ENCODE data around the gene NFIB.

NFIB gene

GRCh38 chr9:14343261-14344031 is 29.5 kb upstream of the NFIB start:
- Histone ChIP-seq H3K9me3 (ENCODE audit: insufficient read depth, low read depth, low read length) (no peaks in the 10 kb centered on the region), H3K9me2 (replicated peaks; ENCODE audit: low read depth, low read length) (no peaks in the 10 kb centered on the region), H3F3A (ENCODE audit: low read depth) (no peaks in the 10 kb centered on the region), H3K4me3 (ENCODE audit: low read length, poor library complexity, severe bottlenecking) (no peak overlapping the region), H3K4me2 (ENCODE audit: low read depth, low read length, poor library complexity, severe bottlenecking) (no peak overlapping the region), H3K79me2 (ENCODE audit: insufficient read depth, low read length) (no peaks in the 10 kb centered on the region), H3K36me3 (ENCODE audit: insufficient read depth, low read length) (no peaks in the 10 kb centered on the region), H3K4me1 (ENCODE audit: insufficient read depth, low read length, poor library complexity, severe bottlenecking) (no peaks in the 10 kb centered on the region), H4K20me1 (ENCODE audit: insufficient read depth, low read length, poor library complexity, severe bottlenecking) (no peaks in the 10 kb centered on the region), H2AFZ (ENCODE audit: low read length) (no peak overlapping the region), H3K9ac (ENCODE audit: low read depth, low read length, poor library complexity, severe bottlenecking) (no peak overlapping the region), H3K27me3 (ENCODE audit: insufficient read depth, low read length, poor library complexity, severe bottlenecking) (peaks cover 22% of the 10 kb centered on the region)
- TF ChIP-seq EZH2phosphoT487 (IDR thresholded peaks at IDR 0.05; ENCODE audit: borderline replicate concordance): no peak
- no peak for TF ChIP-seq CTCF (conservative IDR thresholded peaks at IDR 0.05; ENCODE audit: low read length)

DNA sequence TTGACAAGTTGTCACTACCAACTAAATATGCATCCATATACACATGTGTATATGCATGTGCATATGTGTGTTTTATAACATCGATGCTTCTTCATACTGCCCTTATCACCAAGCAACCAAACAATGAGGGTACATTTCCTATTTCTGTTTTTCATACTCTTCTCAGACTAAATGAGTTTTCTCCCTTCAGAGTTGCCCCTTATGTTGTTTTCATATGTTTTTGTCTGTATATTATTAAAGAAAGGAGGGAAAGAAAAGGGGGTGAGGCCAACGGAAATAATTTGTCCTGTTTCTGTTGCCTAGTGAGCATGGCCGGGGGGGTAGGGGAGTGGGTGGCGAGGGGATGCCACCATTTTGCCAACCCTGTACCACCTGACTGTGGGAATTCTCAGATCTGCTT is 28.8 kb upstream of the NFIB start:
- Histone ChIP-seq H3K27me3 (ENCODE audit: insufficient read depth, low read length, poor library complexity, severe bottlenecking) (peaks cover 22% of the 10 kb centered on the region), H3K36me3 (ENCODE audit: insufficient read depth, low read length) (no peaks in the 10 kb centered on the region), H4K20me1 (ENCODE audit: insufficient read depth, low read length, poor library complexity, severe bottlenecking) (no peaks in the 10 kb centered on the region), H3K4me3 (ENCODE audit: low read length, poor library complexity, severe bottlenecking) (no peak overlapping the region), H3K79me2 (ENCODE audit: insufficient read depth, low read length) (no peaks in the 10 kb centered on the region), H3K9ac (ENCODE audit: low read depth, low read length, poor library complexity, severe bottlenecking) (no peak overlapping the region), H2AFZ (ENCODE audit: low read length) (no peak overlapping the region), H3F3A (ENCODE audit: low read depth) (no peaks in the 10 kb centered on the region), H3K4me1 (ENCODE audit: insufficient read depth, low read length, poor library complexity, severe bottlenecking) (no peaks in the 10 kb centered on the region), H3K9me2 (replicated peaks; ENCODE audit: low read depth, low read length) (no peaks in the 10 kb centered on the region), H3K4me2 (ENCODE audit: low read depth, low read length, poor library complexity, severe bottlenecking) (no peak overlapping the region), H3K9me3 (ENCODE audit: insufficient read depth, low read depth, low read length) (no peaks in the 10 kb centered on the region)
- TF ChIP-seq EZH2phosphoT487 (IDR thresholded peaks at IDR 0.05; ENCODE audit: borderline replicate concordance) (no peak), CTCF (conservative IDR thresholded peaks at IDR 0.05; ENCODE audit: low read length) (no peak)

GRCh38 chr9:14341437-14342122 is 27.6 kb upstream of the NFIB start:
- Histone ChIP-seq H3K79me2 (ENCODE audit: insufficient read depth, low read length) (no peaks in the 10 kb centered on the region), H3K9me2 (replicated peaks; ENCODE audit: low read depth, low read length) (no peaks in the 10 kb centered on the region), H3K4me2 (ENCODE audit: low read depth, low read length, poor library complexity, severe bottlenecking) (no peak overlapping the region), H4K20me1 (ENCODE audit: insufficient read depth, low read length, poor library complexity, severe bottlenecking) (no peaks in the 10 kb centered on the region), H3K4me1 (ENCODE audit: insufficient read depth, low read length, poor library complexity, severe bottlenecking) (no peaks in the 10 kb centered on the region), H3K9ac (ENCODE audit: low read depth, low read length, poor library complexity, severe bottlenecking) (no peak overlapping the region), H3K27me3 (ENCODE audit: insufficient read depth, low read length, poor library complexity, severe bottlenecking) (peaks cover 22% of the 10 kb centered on the region), H2AFZ (ENCODE audit: low read length) (no peak overlapping the region), H3K9me3 (ENCODE audit: insufficient read depth, low read depth, low read length) (no peaks in the 10 kb centered on the region), H3F3A (ENCODE audit: low read depth) (no peaks in the 10 kb centered on the region), H3K4me3 (ENCODE audit: low read length, poor library complexity, severe bottlenecking) (no peak overlapping the region), H3K36me3 (ENCODE audit: insufficient read depth, low read length) (no peaks in the 10 kb centered on the region)
- TF ChIP-seq CTCF (conservative IDR thresholded peaks at IDR 0.05; ENCODE audit: low read length) (no peak), EZH2phosphoT487 (IDR thresholded peaks at IDR 0.05; ENCODE audit: borderline replicate concordance) (no peak)
